ENCODE measurements around the gene AJM1.

GRCh38 chr9:136794281-136794999, 47.8 kb upstream of the AJM1 start:
- TF ChIP-seq, protein P1, sequence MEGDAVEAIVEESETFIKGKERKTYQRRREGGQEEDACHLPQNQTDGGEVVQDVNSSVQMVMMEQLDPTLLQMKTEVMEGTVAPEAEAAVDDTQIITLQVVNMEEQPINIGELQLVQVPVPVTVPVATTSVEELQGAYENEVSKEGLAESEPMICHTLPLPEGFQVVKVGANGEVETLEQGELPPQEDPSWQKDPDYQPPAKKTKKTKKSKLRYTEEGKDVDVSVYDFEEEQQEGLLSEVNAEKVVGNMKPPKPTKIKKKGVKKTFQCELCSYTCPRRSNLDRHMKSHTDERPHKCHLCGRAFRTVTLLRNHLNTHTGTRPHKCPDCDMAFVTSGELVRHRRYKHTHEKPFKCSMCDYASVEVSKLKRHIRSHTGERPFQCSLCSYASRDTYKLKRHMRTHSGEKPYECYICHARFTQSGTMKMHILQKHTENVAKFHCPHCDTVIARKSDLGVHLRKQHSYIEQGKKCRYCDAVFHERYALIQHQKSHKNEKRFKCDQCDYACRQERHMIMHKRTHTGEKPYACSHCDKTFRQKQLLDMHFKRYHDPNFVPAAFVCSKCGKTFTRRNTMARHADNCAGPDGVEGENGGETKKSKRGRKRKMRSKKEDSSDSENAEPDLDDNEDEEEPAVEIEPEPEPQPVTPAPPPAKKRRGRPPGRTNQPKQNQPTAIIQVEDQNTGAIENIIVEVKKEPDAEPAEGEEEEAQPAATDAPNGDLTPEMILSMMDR (IDR thresholded peaks at IDR 0.05), result no peak
- TF ChIP-seq POLR2AphosphoS5 (IDR thresholded peaks at IDR 0.05; ENCODE audit: low read depth, low read length) (no peak), TCF7L2 (IDR thresholded peaks at IDR 0.05; ENCODE audit: low read depth, low read length) (no peak), REST (IDR thresholded peaks at IDR 0.05; ENCODE audit: insufficient read depth in 1 of 2, low read depth in 2 of 2, low read length in 1 of 2) (no peak), SIN3A (IDR thresholded peaks at IDR 0.05; ENCODE audit: borderline replicate concordance, insufficient read depth, low read depth, low read length) (no peak)

All from Panc1 (cell line).